PC-9 (cell line): ENCODE results near the gene CFAP65. TPM values are rescaled to one million over a fixed set of nuclear protein-coding genes. Genes with fewer than 3 reads are reported as not detected.

Experiments
- BruUV-seq: library from RNA; stranded (reverse); fragments of 400-500 nt; replicated peaks from 2 replicates; lab custom pipeline; 2021; lab: Mats Ljungman, UMichigan
- CTCF ChIA-PET: fragments of 300-600 bp; sonication (Branson Sonifier 250); formaldehyde crosslinking; loops from one replicate; lab custom pipeline; 2022; ENCODE audit warnings: antibody characterized with exemption; lab: Charles Lee
- POLR2A ChIA-PET: fragments of 300-600 bp; sonication (Branson Sonifier 250); formaldehyde crosslinking; loops from one replicate; lab custom pipeline; 2022; ENCODE audit warnings: antibody characterized with exemption; ENCODE audit not compliant: unreplicated experiment; lab: Charles Lee
- DNase-seq, 2 experiments: peaks; one replicate each; pipeline versions ENCODE4 v3.0.0 to v3.0.0-alpha.2; 2015 to 2022; ENCODE audit warnings: mixed read lengths in 1 of 2
- H2AFZ ChIP-seq: fragments of 200-600 bp; sonication (generic); 2 replicates; pipeline ENCODE4 v1.8.1; 2017; ENCODE audit warnings: antibody characterized with exemption
- H3F3A ChIP-seq: fragments of 200-600 bp; sonication (generic); 2 replicates; pipeline ENCODE4 v1.8.1; 2017; ENCODE audit warnings: antibody characterized with exemption, mild to moderate bottlenecking, low read depth; ENCODE audit not compliant: insufficient read depth
- H3K27ac ChIP-seq: fragments of 200-600 bp; sonication (generic); 2 replicates; pipeline ENCODE4 v1.6.1; 2016; ENCODE audit warnings: mixed run types
- H3K27me3 ChIP-seq: fragments of 200-600 bp; sonication (generic); 2 replicates; pipeline ENCODE4 v1.6.1; 2016; ENCODE audit warnings: low read depth, mixed run types; ENCODE audit not compliant: insufficient read depth
- H3K36me3 ChIP-seq: fragments of 200-600 bp; sonication (generic); 2 replicates; pipeline ENCODE4 v1.6.1; 2016; ENCODE audit warnings: low read depth, mixed run types
- H3K4me1 ChIP-seq: fragments of 200-600 bp; sonication (generic); replicated peaks from 2 replicates; pipeline ENCODE4 v1.6.1; 2016; ENCODE audit warnings: mixed run types; ENCODE audit not compliant: insufficient read depth
- H3K4me2 ChIP-seq: fragments of 200-600 bp; sonication (generic); 2 replicates; pipeline ENCODE4 v1.6.1; 2017; ENCODE audit warnings: mixed run types
- H3K4me3 ChIP-seq: fragments of 200-600 bp; sonication (generic); 2 replicates; pipeline ENCODE4 v1.6.1; 2016; ENCODE audit warnings: mixed run types
- H3K79me2 ChIP-seq: fragments of 200-600 bp; sonication (generic); 2 replicates; pipeline ENCODE4 v1.6.1; 2017; ENCODE audit warnings: low read depth, mixed run types
- H3K9me2 ChIP-seq: fragments of 200-600 bp; sonication (generic); 2 replicates; pipeline ENCODE4 v1.8.1; 2017; ENCODE audit warnings: mild to moderate bottlenecking; ENCODE audit not compliant: insufficient read depth
- H3K9me3 ChIP-seq: fragments of 200-600 bp; sonication (generic); 2 replicates; pipeline ENCODE4 v1.8.1; 2016; ENCODE audit warnings: low read depth; ENCODE audit not compliant: insufficient read depth
- H4K20me1 ChIP-seq: fragments of 200-600 bp; sonication (generic); 2 replicates; pipeline ENCODE4 v1.8.1; 2017; ENCODE audit not compliant: insufficient read depth
- EZH2 ChIP-seq: fragments of 200-600 bp; sonication (generic); IDR thresholded peaks from 2 replicates; pipeline ENCODE4 v1.8.0; 2017; ENCODE audit warnings: antibody characterized with exemption, low read depth
- intact Hi-C: fragments of 100-400 bp; cut with micrococcal nuclease; formaldehyde crosslinking; loops from one replicate; pipeline ENCODE4 v1.10.0; 2022; ENCODE audit not compliant: unreplicated experiment
- total RNA-seq: library from RNA; stranded (reverse); gene quantifications from 2 replicates; pipeline ENCODE4 v1.2.3, GENCODE V29; 2021
- TF ChIP-seq, protein P1 (sequence below): fragments of 200-600 bp; sonication (generic); conservative IDR thresholded peaks from 2 replicates; pipeline ENCODE4 v1.6.1; 2017; ENCODE audit warnings: mixed run types, antibody characterized with exemption, mild to moderate bottlenecking, moderate library complexity

CFAP65 gene
- total RNA-seq, 1 experiment from 2014 or later: not detected

DNA sequence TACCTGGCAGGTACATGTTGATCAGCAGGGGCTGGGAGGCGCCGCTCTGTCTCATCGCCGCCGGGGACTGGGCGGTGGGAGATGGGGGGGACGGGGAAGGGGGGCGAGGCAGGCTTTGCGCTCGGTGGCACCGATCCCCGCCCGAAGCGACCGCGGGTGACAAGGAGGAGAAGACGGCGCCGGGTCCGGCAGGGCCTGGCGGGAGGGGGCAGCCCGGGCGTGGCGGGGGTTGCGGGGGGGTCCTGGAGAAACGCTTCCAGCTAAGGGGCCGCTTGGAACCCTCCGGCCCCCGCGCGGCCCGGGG lies 56.3 kb downstream of the CFAP65 start, which contains the start of gene FEV:
Gene FEV (minus strand): TSS at position 164 of the 304 bp plus-strand sequence. CDS start 109 bp downstream, at position 55.
- Histone ChIP-seq H3K9me3 (no peaks in the 10 kb centered on the region), H4K20me1 (no peaks in the 10 kb centered on the region), H3K4me3 (no peak within 1 kb of the TSS), H3K79me2 (no peaks in the 10 kb centered on the region), H3K4me2 (no peak within 1 kb of the TSS), H3K27ac (no peak within 1 kb of the TSS), H2AFZ (no peak within 1 kb of the TSS), H3K36me3 (no peaks in the 10 kb centered on the region), H3K27me3 (peaks cover 58% of the 10 kb centered on the region), H3K4me1 (no peaks in the 10 kb centered on the region), H3F3A (no peaks in the 10 kb centered on the region), H3K9me2 (no peaks in the 10 kb centered on the region)
- CTCF ChIA-PET: no interaction called here
- BruUV-seq: no TSS peak
- intact Hi-C loops: no loop called here
- DNase-seq: no peak
- TF ChIP-seq EZH2: no peak
- TF ChIP-seq, protein P1, sequence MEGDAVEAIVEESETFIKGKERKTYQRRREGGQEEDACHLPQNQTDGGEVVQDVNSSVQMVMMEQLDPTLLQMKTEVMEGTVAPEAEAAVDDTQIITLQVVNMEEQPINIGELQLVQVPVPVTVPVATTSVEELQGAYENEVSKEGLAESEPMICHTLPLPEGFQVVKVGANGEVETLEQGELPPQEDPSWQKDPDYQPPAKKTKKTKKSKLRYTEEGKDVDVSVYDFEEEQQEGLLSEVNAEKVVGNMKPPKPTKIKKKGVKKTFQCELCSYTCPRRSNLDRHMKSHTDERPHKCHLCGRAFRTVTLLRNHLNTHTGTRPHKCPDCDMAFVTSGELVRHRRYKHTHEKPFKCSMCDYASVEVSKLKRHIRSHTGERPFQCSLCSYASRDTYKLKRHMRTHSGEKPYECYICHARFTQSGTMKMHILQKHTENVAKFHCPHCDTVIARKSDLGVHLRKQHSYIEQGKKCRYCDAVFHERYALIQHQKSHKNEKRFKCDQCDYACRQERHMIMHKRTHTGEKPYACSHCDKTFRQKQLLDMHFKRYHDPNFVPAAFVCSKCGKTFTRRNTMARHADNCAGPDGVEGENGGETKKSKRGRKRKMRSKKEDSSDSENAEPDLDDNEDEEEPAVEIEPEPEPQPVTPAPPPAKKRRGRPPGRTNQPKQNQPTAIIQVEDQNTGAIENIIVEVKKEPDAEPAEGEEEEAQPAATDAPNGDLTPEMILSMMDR: no peak
- POLR2A ChIA-PET: no interaction called here

DNA sequence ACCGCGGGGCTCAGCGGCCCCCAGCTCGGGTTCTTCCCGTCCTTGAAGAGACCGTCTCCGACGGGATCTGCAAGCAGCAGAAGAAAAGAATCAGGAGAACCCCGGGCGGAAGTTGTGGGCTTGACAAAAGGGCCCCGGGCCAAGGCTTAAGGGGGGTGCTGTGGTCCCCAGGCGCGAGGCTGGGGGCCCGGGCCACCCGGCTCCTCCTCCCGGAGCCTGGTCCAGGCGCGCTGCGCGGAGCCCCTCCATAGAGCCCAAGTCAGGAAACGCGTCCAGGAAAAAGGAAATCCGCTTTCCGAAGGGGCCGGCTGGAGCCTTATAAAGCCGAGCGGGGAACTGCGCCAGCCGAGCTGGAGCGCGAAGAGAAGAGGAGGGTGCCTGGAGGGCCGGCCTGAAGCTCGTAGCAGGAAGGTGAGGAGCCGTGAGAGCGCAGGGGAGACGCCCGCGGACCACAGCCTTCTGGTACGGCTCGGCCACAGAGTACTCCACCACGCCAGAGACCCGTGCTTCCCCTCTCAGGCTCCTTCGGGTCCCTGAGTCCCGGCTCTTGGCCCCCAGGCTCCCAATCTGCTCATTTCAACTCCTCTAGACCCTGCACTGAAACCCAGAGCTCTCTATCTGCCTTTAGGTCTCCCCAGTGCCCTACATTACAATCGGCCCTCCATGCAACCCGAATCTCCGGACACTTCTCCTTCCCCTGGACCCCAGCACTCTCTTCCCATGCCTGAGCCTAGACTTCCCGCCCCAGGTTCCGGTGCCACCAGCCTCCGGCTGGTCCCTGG lies 56.9 kb downstream of the CFAP65 start:
- no peaks in the 10 kb centered on the region for H3K79me2 ChIP-seq
- H3K27ac ChIP-seq: no peak overlapping the region
- ChIA-PET CTCF (no interaction called here), POLR2A (no interaction called here)
- H4K20me1 ChIP-seq: no peaks in the 10 kb centered on the region
- no peaks in the 10 kb centered on the region for H3K4me1 ChIP-seq
- BruUV-seq: no TSS peak
- no peaks in the 10 kb centered on the region for H3K36me3 ChIP-seq
- H3K4me2 ChIP-seq: no peak overlapping the region
- H3K9me2 ChIP-seq: no peaks in the 10 kb centered on the region
- DNase-seq: no peak
- H3K27me3 ChIP-seq: peaks cover 56% of the 10 kb centered on the region
- H2AFZ ChIP-seq: no peak overlapping the region
- TF ChIP-seq, protein P1: no peak
- TF ChIP-seq EZH2: no peak
- no peak overlapping the region for H3K4me3 ChIP-seq
- H3K9me3 ChIP-seq: no peaks in the 10 kb centered on the region
- H3F3A ChIP-seq: no peaks in the 10 kb centered on the region
- intact Hi-C loops: loop anchor here (5.0 kb wide), 1 partner anchor 107 kb away; no protein-coding TSS in a partner anchor

DNA sequence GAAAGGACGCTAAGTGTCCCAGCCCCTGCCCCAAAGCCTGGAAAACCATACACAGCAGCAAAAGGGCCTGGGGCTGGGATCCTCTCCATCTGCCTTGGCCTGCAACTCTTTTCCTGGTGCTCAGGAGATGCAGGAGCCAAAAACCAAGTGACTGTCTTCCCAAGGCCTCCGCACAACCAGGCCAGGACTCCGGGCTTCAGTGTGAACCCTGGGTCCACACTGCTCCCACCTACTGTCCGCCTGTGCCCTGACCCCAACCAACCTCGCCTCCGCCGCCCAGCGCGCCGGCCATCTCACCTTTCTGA lies 57.4 kb downstream of the CFAP65 start:
- Histone ChIP-seq H3F3A (no peaks in the 10 kb centered on the region), H4K20me1 (no peaks in the 10 kb centered on the region), H3K9me3 (no peaks in the 10 kb centered on the region), H3K79me2 (no peaks in the 10 kb centered on the region), H3K36me3 (no peaks in the 10 kb centered on the region), H3K4me1 (no peaks in the 10 kb centered on the region), H3K27ac (no peak overlapping the region), H3K27me3 (peaks cover 51% of the 10 kb centered on the region), H3K4me3 (no peak overlapping the region), H3K9me2 (no peaks in the 10 kb centered on the region), H3K4me2 (no peak overlapping the region), H2AFZ (no peak overlapping the region)
- POLR2A ChIA-PET: no interaction called here
- BruUV-seq: no TSS peak
- intact Hi-C loops: loop anchor here (5.0 kb wide), 1 partner anchor 107 kb away; no protein-coding TSS in a partner anchor
- CTCF ChIA-PET: no interaction called here
- TF ChIP-seq, protein P1: no peak
- no peak for TF ChIP-seq EZH2
- DNase-seq: no peak
